ENCODE measurements around the gene CIROP.
A peak's percentile ranks its signal among the peaks of the same experiment; 100 is the strongest.

CIROP gene

DNA sequence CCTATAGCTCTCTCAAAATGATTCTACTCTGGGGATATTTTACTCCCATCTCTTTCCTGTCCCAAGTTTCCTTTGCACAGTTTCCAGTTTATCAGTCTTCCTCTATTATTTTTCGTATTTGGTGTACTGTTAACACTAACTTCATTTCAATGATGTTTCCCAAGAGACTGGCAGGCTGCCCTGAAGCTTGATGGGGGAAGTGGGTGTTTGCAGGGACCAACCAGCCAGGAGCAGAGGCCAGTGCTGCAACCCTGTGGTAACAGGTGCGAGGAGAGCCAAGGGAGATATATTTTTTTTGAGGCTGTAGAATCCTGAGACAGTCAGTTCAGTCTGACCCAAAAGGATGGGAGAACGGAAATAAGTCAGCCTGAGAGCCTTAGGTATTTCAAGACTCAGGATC, 26.1 kb upstream of the CIROP start:
- Histone ChIP-seq H3K27ac (ENCODE audit: insufficient read depth in 1 of 2, low read depth in 1 of 2, low read length in 2 of 2, poor library complexity in 1 of 2, severe bottlenecking in 2 of 2) (no peak overlapping the region), H3K4me1 (ENCODE audit: control extremely low read depth in 1 of 4, control insufficient read depth in 4 of 4, insufficient read depth in 4 of 4, low read length in 3 of 4) (peaks cover 0 to 5% (median 2%) of the 10 kb centered on the region in 4 experiments), H3K9me3 (ENCODE audit: control extremely low read depth in 1 of 5, control insufficient read depth in 4 of 5, insufficient read depth in 2 of 5, low read depth in 1 of 5, low read length in 4 of 5) (no peaks in the 10 kb centered on the region), H3K4me3 (ENCODE audit: control insufficient read depth in 1 of 7, extremely low read depth in 1 of 7, insufficient read depth in 4 of 7, low read depth in 2 of 7, low read length in 6 of 7) (no peak overlapping the region), H3K36me3 (ENCODE audit: control insufficient read depth in 4 of 4, insufficient read depth in 4 of 4, low read length in 3 of 4) (no peaks in the 10 kb centered on the region), H3K27me3 (replicated peaks in 2 of 5; ENCODE audit: control insufficient read depth in 4 of 5, insufficient read depth in 5 of 5, low read length in 4 of 5) (no peaks in the 10 kb centered on the region)
- DNase-seq: peak in 2 of 3 donors; percentile 15 to 26
- CTCF ChIA-PET: interaction anchor here (5.8 to 16.7 kb wide), 2 partner anchors 10 to 49 kb away, joined by 31 to 462 read pairs; partner anchors contain the start of gene SLC7A8
- POLR2A ChIA-PET: interaction anchor here (0.6 kb wide), 1 partner anchor 24 kb away, joined by 3 read pairs; no protein-coding TSS in a partner anchor
- 75% methylated on average over 2 of the region's 3 CpGs for WGBS (ENCODE audit: insufficient coverage)

DNA sequence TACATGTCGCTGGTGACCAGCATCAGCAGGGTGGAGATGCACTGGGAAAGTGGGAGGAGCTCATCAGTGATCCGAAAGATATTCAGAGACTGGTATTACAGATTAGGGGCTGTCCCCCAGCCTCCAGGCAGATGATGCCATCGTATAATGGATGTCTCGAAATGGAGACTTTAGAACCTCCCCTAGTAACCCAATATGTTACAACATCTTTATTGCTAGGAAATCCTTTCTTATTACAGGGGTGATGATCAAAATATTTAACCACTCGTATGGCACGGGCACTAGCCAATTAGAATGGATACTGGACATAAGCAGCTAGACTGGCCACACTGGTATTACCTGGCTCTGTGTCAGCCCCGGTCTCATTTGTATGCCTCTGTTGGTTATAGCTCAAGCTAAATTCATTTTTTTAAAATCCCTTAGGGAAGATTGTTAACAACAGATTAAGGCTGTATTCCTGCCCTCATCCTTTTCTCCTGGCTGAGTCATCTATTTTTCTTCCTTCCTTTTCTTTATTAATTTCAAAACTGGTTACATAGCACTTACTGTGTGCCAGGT, 25.0 kb upstream of the CIROP start:
- CTCF ChIA-PET: interaction anchor here (0.5 to 16.7 kb wide), 7 partner anchors 9 to 50 kb away, joined by 3 to 462 read pairs (median 4); partner anchors contain the start of gene SLC7A8
- DNase-seq: no peak
- peaks cover 0 to 5% (median 2%) of the 10 kb centered on the region in 4 experiments for H3K4me1 ChIP-seq (ENCODE audit: control extremely low read depth in 1 of 4, control insufficient read depth in 4 of 4, insufficient read depth in 4 of 4, low read length in 3 of 4)
- 100% methylated on average over 2 of the region's 7 CpGs for WGBS (ENCODE audit: insufficient coverage)
- POLR2A ChIA-PET: no interaction called here
- no peaks in the 10 kb centered on the region for H3K9me3 ChIP-seq (ENCODE audit: control extremely low read depth in 1 of 5, control insufficient read depth in 4 of 5, insufficient read depth in 2 of 5, low read depth in 1 of 5, low read length in 4 of 5)
- H3K36me3 ChIP-seq (ENCODE audit: control insufficient read depth in 4 of 4, insufficient read depth in 4 of 4, low read length in 3 of 4): no peaks in the 10 kb centered on the region
- H3K27me3 ChIP-seq (replicated peaks in 2 of 5; ENCODE audit: control insufficient read depth in 4 of 5, insufficient read depth in 5 of 5, low read length in 4 of 5): no peaks in the 10 kb centered on the region
- no peak overlapping the region for H3K4me3 ChIP-seq (ENCODE audit: control insufficient read depth in 1 of 7, extremely low read depth in 1 of 7, insufficient read depth in 4 of 7, low read depth in 2 of 7, low read length in 6 of 7)
- H3K27ac ChIP-seq (ENCODE audit: insufficient read depth in 1 of 2, low read depth in 1 of 2, low read length in 2 of 2, poor library complexity in 1 of 2, severe bottlenecking in 2 of 2): no peak overlapping the region

DNA sequence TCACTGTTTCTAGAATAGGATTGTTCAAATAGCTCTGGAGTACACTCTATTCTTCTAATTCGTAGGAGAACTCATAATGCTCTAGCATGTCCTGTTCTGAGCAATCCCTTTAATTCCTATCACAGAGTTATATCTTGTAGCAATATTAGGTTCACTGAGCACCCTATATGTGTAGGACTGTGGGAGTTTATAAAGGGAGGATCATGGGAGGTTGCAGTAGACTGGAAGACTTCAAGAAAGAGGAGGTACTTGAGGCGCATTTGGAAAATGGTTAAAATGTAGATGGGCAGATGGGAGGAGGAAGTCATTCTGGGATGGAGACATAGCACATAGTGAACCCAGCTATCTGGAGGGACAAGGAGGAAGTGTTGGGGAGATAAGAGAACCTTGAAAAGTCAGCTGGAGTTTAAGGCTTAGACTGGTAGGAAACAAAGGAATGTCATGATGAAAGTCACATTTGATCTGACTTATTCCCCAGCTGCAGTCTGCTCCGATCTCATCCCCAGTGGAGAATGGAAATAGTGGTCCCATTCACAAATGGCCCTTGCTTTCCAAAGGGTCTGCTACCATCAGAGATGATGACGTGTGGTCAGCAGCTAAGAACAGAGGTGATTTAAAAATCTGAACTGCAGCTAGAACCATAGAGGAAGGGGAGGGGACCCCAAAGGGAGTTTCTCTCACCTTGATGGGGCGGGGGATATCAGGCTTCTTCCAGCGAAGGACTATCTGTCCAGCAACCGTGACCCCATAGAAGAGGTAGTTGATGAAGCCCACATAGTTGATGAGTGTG, 24.4 kb upstream of the CIROP start:
- WGBS (ENCODE audit: insufficient coverage): 100% methylated on average over 4 of the region's 7 CpGs
- DNase-seq: no peak
- peaks cover 0 to 5% (median 2%) of the 10 kb centered on the region in 4 experiments for H3K4me1 ChIP-seq (ENCODE audit: control extremely low read depth in 1 of 4, control insufficient read depth in 4 of 4, insufficient read depth in 4 of 4, low read length in 3 of 4)
- ChIA-PET POLR2A (no interaction called here), CTCF (interaction anchor here (0.7 to 16.7 kb wide), 7 partner anchors 8 to 51 kb away, joined by 3 to 462 read pairs (median 4); partner anchors contain the start of gene SLC7A8)
- H3K9me3 ChIP-seq (ENCODE audit: control extremely low read depth in 1 of 5, control insufficient read depth in 4 of 5, insufficient read depth in 2 of 5, low read depth in 1 of 5, low read length in 4 of 5): no peaks in the 10 kb centered on the region
- no peaks in the 10 kb centered on the region for H3K27me3 ChIP-seq (replicated peaks in 2 of 5; ENCODE audit: control insufficient read depth in 4 of 5, insufficient read depth in 5 of 5, low read length in 4 of 5)
- no peak overlapping the region for H3K27ac ChIP-seq (ENCODE audit: insufficient read depth in 1 of 2, low read depth in 1 of 2, low read length in 2 of 2, poor library complexity in 1 of 2, severe bottlenecking in 2 of 2)
- no peaks in the 10 kb centered on the region for H3K36me3 ChIP-seq (ENCODE audit: control insufficient read depth in 4 of 4, insufficient read depth in 4 of 4, low read length in 3 of 4)
- H3K4me3 ChIP-seq (ENCODE audit: control insufficient read depth in 1 of 7, extremely low read depth in 1 of 7, insufficient read depth in 4 of 7, low read depth in 2 of 7, low read length in 6 of 7): no peak overlapping the region

DNA sequence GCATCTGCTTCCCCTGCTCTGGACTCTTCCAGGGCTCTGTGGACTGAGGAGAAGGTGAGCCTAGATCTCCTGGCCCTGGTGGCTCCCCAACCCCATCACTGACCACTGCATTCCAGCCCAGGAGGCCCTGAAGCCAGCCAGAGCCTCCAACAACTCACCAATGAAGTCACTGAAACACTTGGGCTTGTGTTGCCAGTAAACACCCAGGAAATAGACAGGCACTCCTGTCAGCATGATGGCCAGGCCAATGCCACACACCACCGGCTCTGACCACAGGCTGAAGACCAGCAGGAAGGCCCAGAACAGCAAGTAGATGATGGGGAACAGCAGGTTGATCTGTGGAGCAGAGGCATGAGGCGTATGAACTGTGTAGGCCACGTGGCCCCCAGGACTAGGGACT, 23.1 kb upstream of the CIROP start:
- Histone ChIP-seq H3K27me3 (replicated peaks in 2 of 5; ENCODE audit: control insufficient read depth in 4 of 5, insufficient read depth in 5 of 5, low read length in 4 of 5) (no peaks in the 10 kb centered on the region), H3K4me1 (ENCODE audit: control extremely low read depth in 1 of 4, control insufficient read depth in 4 of 4, insufficient read depth in 4 of 4, low read length in 3 of 4) (peaks cover 0 to 5% (median 2%) of the 10 kb centered on the region in 4 experiments), H3K36me3 (ENCODE audit: control insufficient read depth in 4 of 4, insufficient read depth in 4 of 4, low read length in 3 of 4) (no peaks in the 10 kb centered on the region), H3K4me3 (ENCODE audit: control insufficient read depth in 1 of 7, extremely low read depth in 1 of 7, insufficient read depth in 4 of 7, low read depth in 2 of 7, low read length in 6 of 7) (no peak overlapping the region), H3K27ac (ENCODE audit: insufficient read depth in 1 of 2, low read depth in 1 of 2, low read length in 2 of 2, poor library complexity in 1 of 2, severe bottlenecking in 2 of 2) (no peak overlapping the region), H3K9me3 (ENCODE audit: control extremely low read depth in 1 of 5, control insufficient read depth in 4 of 5, insufficient read depth in 2 of 5, low read depth in 1 of 5, low read length in 4 of 5) (no peaks in the 10 kb centered on the region)
- ChIA-PET POLR2A (no interaction called here), CTCF (interaction anchor here (16.7 kb wide), 1 partner anchor 52 kb away, joined by 462 read pairs; the partner anchor contains the start of gene SLC7A8)
- no peak for DNase-seq
- 80% methylated on average over 1 of the region's 3 CpGs for WGBS (ENCODE audit: insufficient coverage)

DNA sequence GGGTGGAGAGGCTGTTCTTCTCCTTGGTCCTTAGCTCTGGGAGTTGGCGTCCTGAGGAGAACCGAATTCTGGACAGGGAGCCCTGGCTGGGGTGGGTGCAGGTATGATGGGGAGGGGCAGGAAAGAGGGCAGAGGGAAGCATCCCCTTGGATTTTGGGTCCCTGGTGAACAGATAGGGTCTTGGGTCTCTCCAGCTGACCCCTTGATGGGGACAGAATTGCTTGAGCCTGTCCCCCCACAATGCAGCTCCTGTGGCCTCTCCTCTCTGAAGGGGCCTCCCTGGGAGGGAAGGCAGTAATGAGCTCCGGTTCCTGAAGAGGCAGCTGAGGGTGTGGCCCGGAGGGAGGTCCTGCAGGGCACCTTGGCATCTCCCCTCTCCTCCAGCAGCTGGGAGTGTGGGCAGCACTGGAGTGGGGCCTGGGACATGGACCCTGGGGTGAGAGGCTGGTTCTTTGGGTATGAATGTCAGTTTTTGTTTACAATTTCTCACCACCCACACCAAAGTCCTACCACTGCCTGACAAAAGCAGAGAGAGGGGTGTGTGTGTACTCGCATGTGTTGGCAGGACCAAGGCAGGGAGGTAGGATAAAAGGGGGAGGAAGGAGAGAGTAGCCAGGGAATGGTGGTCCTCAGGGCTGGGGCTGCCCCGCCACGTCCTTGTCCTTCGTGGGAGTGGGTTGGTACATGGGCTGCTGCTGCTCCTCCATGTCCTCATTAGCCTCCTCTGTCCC, 21.9 kb upstream of the CIROP start:
- ChIA-PET POLR2A (no interaction called here), CTCF (interaction anchor here (16.7 kb wide), 1 partner anchor 53 kb away, joined by 462 read pairs; the partner anchor contains the start of gene SLC7A8)
- Histone ChIP-seq H3K36me3 (ENCODE audit: control insufficient read depth in 4 of 4, insufficient read depth in 4 of 4, low read length in 3 of 4) (no peaks in the 10 kb centered on the region), H3K9me3 (ENCODE audit: control extremely low read depth in 1 of 5, control insufficient read depth in 4 of 5, insufficient read depth in 2 of 5, low read depth in 1 of 5, low read length in 4 of 5) (no peaks in the 10 kb centered on the region), H3K4me3 (ENCODE audit: control insufficient read depth in 1 of 7, extremely low read depth in 1 of 7, insufficient read depth in 4 of 7, low read depth in 2 of 7, low read length in 6 of 7) (no peak overlapping the region), H3K27ac (ENCODE audit: insufficient read depth in 1 of 2, low read depth in 1 of 2, low read length in 2 of 2, poor library complexity in 1 of 2, severe bottlenecking in 2 of 2) (no peak overlapping the region), H3K27me3 (replicated peaks in 2 of 5; ENCODE audit: control insufficient read depth in 4 of 5, insufficient read depth in 5 of 5, low read length in 4 of 5) (no peaks in the 10 kb centered on the region), H3K4me1 (ENCODE audit: control extremely low read depth in 1 of 4, control insufficient read depth in 4 of 4, insufficient read depth in 4 of 4, low read length in 3 of 4) (peaks cover 0 to 5% (median 2%) of the 10 kb centered on the region in 4 experiments)
- 100% methylated on average over 1 of the region's 8 CpGs for WGBS (ENCODE audit: insufficient coverage)
- DNase-seq: no peak

DNA sequence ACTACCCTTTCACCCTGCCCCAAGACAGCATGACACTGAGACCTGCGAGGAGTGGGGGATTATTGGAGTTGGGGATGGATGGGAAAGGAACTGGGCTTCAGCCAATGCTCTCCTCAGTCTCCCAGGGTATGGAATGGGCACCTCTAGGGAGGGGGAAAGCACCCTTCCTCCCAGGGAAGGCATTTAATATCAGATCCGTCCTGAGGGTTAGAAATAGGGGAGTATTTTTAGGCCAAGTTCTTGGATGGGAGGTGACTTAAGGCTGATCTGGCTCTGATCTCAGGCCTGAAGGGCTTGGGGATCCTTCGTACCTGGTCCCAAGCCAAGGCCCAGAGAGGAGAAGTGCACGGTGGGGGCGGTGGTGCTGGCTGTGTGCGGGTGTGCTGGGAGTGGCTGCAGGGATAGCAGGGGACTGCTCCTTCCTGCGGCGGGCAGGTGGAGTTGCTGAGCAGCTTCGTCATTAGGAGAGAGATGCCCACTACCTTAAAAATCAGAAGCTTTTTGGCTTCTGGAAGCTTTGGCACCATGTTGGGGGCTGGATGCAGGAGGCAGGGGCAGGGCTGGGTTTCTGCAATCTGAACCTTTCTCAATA, 21.2 kb upstream of the CIROP start:
- no peaks in the 10 kb centered on the region for H3K36me3 ChIP-seq (ENCODE audit: control insufficient read depth in 4 of 4, insufficient read depth in 4 of 4, low read length in 3 of 4)
- no peak overlapping the region for H3K4me3 ChIP-seq (ENCODE audit: control insufficient read depth in 1 of 7, extremely low read depth in 1 of 7, insufficient read depth in 4 of 7, low read depth in 2 of 7, low read length in 6 of 7)
- CTCF ChIA-PET: interaction anchor here (16.7 kb wide), 1 partner anchor 54 kb away, joined by 462 read pairs; the partner anchor contains the start of gene SLC7A8
- WGBS (ENCODE audit: insufficient coverage): 96% methylated on average over 6 of the region's 9 CpGs
- no peak overlapping the region for H3K27ac ChIP-seq (ENCODE audit: insufficient read depth in 1 of 2, low read depth in 1 of 2, low read length in 2 of 2, poor library complexity in 1 of 2, severe bottlenecking in 2 of 2)
- H3K4me1 ChIP-seq (ENCODE audit: control extremely low read depth in 1 of 4, control insufficient read depth in 4 of 4, insufficient read depth in 4 of 4, low read length in 3 of 4): peaks cover 0 to 11% (median 4%) of the 10 kb centered on the region in 4 experiments
- H3K9me3 ChIP-seq (ENCODE audit: control extremely low read depth in 1 of 5, control insufficient read depth in 4 of 5, insufficient read depth in 2 of 5, low read depth in 1 of 5, low read length in 4 of 5): no peaks in the 10 kb centered on the region
- POLR2A ChIA-PET: no interaction called here
- no peaks in the 10 kb centered on the region for H3K27me3 ChIP-seq (replicated peaks in 2 of 5; ENCODE audit: control insufficient read depth in 4 of 5, insufficient read depth in 5 of 5, low read length in 4 of 5)
- DNase-seq: no peak
